Gastroesophageal sphincter (tissue), 3 donors: ENCODE results near the gene PPIAL4G.

Experiments used
- EP300 ChIP-seq: sonication (generic); formaldehyde crosslinking; IDR thresholded peaks from one replicate; pipeline ENCODE4 v1.6.1; 2017; ENCODE audit warnings: antibody characterized with exemption, mild to moderate bottlenecking
- POLR2AphosphoS5 ChIP-seq: sonication (generic); formaldehyde crosslinking; IDR thresholded peaks from one replicate; pipeline ENCODE4 v1.6.1; 2017; ENCODE audit warnings: antibody characterized with exemption
- TF ChIP-seq, protein P1 (sequence below), 4 experiments: fragments of 200-600 bp in 2 of 4; fragments of 450-650 bp in 2 of 4; sonication (generic) in 1 of 4; IDR thresholded peaks; one replicate each; pipeline ENCODE4 v1.5.1; 2017 to 2019; ENCODE audit warnings: antibody characterized with exemption in 4 of 4, mild to moderate bottlenecking in 2 of 4, moderate library complexity in 2 of 4

DNA sequence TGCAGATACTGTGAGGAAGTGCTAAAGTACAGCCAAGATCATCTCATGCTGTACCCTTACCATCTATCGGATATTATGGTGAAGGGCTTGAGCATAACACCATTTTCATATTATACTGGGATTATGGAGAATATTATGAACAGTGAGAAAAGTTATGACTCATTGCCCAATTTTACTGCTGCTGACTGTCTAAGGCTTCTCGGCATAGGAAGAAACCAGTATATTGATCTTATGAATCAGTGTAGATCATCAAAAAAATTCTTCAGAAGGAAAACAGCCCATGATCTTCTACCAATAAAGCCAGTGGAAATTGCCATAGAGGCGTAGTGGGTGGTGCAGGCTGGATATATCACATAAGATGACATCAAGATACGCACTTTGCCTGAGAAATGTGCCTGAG, 47.7 kb downstream of the PPIAL4G start:
- TF ChIP-seq EP300: no peak
- TF ChIP-seq, protein P1, sequence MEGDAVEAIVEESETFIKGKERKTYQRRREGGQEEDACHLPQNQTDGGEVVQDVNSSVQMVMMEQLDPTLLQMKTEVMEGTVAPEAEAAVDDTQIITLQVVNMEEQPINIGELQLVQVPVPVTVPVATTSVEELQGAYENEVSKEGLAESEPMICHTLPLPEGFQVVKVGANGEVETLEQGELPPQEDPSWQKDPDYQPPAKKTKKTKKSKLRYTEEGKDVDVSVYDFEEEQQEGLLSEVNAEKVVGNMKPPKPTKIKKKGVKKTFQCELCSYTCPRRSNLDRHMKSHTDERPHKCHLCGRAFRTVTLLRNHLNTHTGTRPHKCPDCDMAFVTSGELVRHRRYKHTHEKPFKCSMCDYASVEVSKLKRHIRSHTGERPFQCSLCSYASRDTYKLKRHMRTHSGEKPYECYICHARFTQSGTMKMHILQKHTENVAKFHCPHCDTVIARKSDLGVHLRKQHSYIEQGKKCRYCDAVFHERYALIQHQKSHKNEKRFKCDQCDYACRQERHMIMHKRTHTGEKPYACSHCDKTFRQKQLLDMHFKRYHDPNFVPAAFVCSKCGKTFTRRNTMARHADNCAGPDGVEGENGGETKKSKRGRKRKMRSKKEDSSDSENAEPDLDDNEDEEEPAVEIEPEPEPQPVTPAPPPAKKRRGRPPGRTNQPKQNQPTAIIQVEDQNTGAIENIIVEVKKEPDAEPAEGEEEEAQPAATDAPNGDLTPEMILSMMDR (IDR thresholded peaks at IDR 0.05): no peak
- no peak for TF ChIP-seq POLR2AphosphoS5
